Lower lobe of right lung (tissue), 2 donors: ENCODE measurements around the gene LTB4R. TPM values are rescaled to one million over a fixed set of nuclear protein-coding genes. Genes with fewer than 3 reads are reported as not detected.
A peak's percentile ranks its signal among the peaks of the same experiment; 100 is the strongest.

Source experiments
- ATAC-seq, 2 donors: fragments of 200-7000 bp; cut with Tn5 transposase; one replicate each; pipeline ENCODE4 v1.9.1; 2020 to 2022; ENCODE audit warnings: mild to moderate bottlenecking in 2 of 2, moderate library complexity in 2 of 2
- DNase-seq: peaks from one replicate; pipeline ENCODE4 v3.0.0-alpha.2; 2020
- H3K27ac ChIP-seq: fragments of 200-600 bp; one replicate; pipeline ENCODE4 v1.8.0; 2022
- H3K27me3 ChIP-seq: fragments of 200-600 bp; one replicate; pipeline ENCODE4 v1.8.0; 2022; ENCODE audit warnings: low read depth
- H3K36me3 ChIP-seq: fragments of 200-600 bp; one replicate; pipeline ENCODE4 v1.8.0; 2022; ENCODE audit warnings: mild to moderate bottlenecking
- H3K4me1 ChIP-seq: fragments of 200-600 bp; one replicate; pipeline ENCODE4 v1.8.0; 2022
- H3K4me3 ChIP-seq: fragments of 200-600 bp; one replicate; pipeline ENCODE4 v1.8.0; 2022; ENCODE audit warnings: mild to moderate bottlenecking
- H3K9me3 ChIP-seq: fragments of 200-600 bp; one replicate; pipeline ENCODE4 v1.8.0; 2022
- intact Hi-C: fragments of 100-400 bp; cut with DNase I; formaldehyde crosslinking; loops from one replicate; pipeline ENCODE4 v1.11.0; 2022
- total RNA-seq: library from RNA; stranded (reverse); fragmentation: NEBNext Ultra II Directional; extraction: Animal tissue kit (Norgen Biotek cat#: 25700); gene quantifications from one replicate; pipeline ENCODE4 v1.2.1, GENCODE V29; 2021
- TF ChIP-seq, protein P1 (sequence below): fragments of 200-600 bp; IDR thresholded peaks from one replicate; pipeline ENCODE4 v1.8.0; 2022; ENCODE audit warnings: antibody characterized with exemption, mild to moderate bottlenecking
- donor health status: DM: no; HTN: yes; CAD: no; lungs with severe emphysema.

The LTB4R gene
- total RNA-seq, 1 donor from 2014 or later, result 14.1 TPM

DNA sequence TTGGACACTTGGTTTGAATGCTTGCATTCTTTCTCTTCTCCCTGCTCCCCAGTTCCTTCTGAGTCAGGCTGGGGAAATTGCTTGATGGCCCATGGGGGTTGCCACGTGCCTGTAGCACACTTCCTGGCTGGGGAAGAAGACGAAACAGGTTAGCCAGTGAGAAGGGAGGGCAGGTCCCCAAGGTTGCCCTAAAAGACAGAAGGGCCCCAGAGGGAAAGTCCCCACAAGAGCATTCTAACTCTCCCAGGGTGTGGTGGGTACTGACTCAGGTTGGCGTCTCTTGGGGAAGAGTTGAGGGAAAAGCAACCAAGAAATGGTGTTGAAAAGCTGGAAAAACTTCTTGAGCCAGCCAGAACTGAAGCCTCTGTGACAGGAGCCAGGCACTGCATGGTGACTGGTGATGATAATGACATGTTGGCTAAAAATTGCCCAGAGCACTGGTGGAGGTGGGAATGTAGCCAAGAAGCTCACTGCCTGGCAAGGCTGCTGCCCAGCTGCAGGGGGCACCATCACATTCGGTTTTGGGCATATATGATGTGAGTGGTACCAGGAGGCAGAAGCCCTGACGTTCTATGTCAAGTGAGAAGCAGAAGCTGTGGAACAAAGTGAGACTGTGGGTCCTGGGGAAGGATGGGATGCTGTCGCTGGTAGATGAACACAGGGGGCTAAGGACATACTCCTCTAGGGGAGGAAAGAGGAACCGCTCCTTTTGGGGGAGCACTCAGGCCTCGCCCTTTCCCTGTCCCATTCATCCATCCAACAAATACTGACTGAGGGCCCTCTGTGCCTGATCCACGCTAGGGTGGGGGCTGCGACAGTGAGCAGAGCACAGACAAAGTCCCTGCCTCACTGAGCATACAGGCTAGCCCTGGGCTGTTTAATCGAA, 31.8 kb upstream of the LTB4R start:
- Histone ChIP-seq H3K4me3 (no peak overlapping the region), H3K27ac (no peak overlapping the region), H3K4me1 (peaks cover 68% of the 10 kb centered on the region), H3K36me3 (no peaks in the 10 kb centered on the region), H3K27me3 (no peaks in the 10 kb centered on the region), H3K9me3 (no peaks in the 10 kb centered on the region)
- ATAC-seq, result peak in 1 of 2 donors; percentile 13
- intact Hi-C loops, result no loop called here
- TF ChIP-seq, protein P1, sequence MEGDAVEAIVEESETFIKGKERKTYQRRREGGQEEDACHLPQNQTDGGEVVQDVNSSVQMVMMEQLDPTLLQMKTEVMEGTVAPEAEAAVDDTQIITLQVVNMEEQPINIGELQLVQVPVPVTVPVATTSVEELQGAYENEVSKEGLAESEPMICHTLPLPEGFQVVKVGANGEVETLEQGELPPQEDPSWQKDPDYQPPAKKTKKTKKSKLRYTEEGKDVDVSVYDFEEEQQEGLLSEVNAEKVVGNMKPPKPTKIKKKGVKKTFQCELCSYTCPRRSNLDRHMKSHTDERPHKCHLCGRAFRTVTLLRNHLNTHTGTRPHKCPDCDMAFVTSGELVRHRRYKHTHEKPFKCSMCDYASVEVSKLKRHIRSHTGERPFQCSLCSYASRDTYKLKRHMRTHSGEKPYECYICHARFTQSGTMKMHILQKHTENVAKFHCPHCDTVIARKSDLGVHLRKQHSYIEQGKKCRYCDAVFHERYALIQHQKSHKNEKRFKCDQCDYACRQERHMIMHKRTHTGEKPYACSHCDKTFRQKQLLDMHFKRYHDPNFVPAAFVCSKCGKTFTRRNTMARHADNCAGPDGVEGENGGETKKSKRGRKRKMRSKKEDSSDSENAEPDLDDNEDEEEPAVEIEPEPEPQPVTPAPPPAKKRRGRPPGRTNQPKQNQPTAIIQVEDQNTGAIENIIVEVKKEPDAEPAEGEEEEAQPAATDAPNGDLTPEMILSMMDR, result peak; percentile 25
- DNase-seq, result no peak

DNA sequence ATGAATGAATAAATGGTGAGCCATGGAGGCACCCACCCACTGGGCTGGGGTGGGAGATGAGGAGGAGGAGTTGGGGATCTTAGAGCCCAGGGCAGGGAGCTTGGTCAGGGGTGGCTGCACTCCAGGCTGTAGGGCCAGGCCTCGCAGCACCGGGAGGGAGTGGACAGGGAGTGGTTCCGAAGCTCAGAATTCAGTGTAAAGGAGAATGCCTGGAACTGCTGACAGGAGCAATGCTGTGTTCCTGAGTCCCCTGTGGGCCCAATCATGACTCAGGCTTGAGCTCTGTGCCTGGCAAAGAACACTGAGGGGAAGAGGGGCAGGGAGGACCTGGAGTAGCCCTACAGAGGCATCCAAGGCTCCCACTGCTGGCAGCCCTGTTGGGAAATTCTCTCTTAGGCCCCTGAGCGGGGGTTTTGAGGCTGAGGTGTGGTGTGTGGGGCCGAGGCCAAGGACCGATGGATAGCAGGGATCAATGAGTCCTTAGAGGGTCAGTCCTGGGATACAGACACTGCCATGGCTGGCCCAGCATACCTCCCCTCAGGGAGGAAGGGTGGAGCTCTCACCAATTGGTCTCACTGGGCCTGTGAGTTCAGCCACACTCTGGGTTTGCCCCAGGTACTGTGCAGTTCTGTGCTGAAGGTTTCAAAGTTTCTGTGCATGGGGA, 30.4 kb upstream of the LTB4R start:
- Histone ChIP-seq H3K4me3 (no peak overlapping the region), H3K4me1 (peaks cover 55% of the 10 kb centered on the region), H3K27me3 (no peaks in the 10 kb centered on the region), H3K9me3 (no peaks in the 10 kb centered on the region), H3K27ac (no peak overlapping the region), H3K36me3 (no peaks in the 10 kb centered on the region)
- DNase-seq (no peak), ATAC-seq (no peak)
- intact Hi-C loops, result no loop called here
- TF ChIP-seq, protein P1, result no peak

DNA sequence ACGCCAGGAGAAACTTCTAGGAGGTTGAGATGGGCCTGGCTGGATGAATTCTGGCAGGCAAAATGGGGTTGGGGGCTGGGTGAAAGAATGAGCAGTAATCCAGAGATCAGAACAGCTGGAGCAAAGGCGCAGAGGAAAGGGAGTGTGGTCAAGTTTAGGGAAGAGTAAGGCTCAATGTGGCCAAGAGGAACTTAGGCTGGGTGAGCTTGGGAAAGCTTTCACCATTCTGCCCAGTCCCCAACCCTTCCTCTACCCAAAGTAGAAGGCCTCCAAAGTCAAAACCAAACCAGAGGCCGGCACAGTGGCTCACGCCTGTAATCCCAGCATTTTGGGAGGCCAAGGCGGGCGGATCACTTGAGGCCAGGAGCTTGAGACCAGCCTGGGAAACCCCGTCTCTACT, 29.7 kb upstream of the LTB4R start:
- no peaks in the 10 kb centered on the region for H3K36me3 ChIP-seq
- peak in 1 of 2 donors; percentile 25 for ATAC-seq
- no peak overlapping the region for H3K4me3 ChIP-seq
- no peaks in the 10 kb centered on the region for H3K27me3 ChIP-seq
- H3K4me1 ChIP-seq, result peaks cover 48% of the 10 kb centered on the region
- H3K9me3 ChIP-seq, result no peaks in the 10 kb centered on the region
- H3K27ac ChIP-seq, result peak overlapping the region; percentile 53
- TF ChIP-seq, protein P1, result no peak
- DNase-seq, result no peak
- intact Hi-C loops, result no loop called here

GRCh38 chr14:24282736-24283135, 28.6 kb upstream of the LTB4R start:
- Histone ChIP-seq H3K4me1 (peaks cover 37% of the 10 kb centered on the region), H3K4me3 (no peak overlapping the region), H3K27me3 (no peaks in the 10 kb centered on the region), H3K27ac (peak overlapping the region; percentile 53), H3K9me3 (no peaks in the 10 kb centered on the region), H3K36me3 (no peaks in the 10 kb centered on the region)
- DNase-seq, result no peak
- ATAC-seq, result no peak
- TF ChIP-seq, protein P1, result no peak
- intact Hi-C loops, result no loop called here

DNA sequence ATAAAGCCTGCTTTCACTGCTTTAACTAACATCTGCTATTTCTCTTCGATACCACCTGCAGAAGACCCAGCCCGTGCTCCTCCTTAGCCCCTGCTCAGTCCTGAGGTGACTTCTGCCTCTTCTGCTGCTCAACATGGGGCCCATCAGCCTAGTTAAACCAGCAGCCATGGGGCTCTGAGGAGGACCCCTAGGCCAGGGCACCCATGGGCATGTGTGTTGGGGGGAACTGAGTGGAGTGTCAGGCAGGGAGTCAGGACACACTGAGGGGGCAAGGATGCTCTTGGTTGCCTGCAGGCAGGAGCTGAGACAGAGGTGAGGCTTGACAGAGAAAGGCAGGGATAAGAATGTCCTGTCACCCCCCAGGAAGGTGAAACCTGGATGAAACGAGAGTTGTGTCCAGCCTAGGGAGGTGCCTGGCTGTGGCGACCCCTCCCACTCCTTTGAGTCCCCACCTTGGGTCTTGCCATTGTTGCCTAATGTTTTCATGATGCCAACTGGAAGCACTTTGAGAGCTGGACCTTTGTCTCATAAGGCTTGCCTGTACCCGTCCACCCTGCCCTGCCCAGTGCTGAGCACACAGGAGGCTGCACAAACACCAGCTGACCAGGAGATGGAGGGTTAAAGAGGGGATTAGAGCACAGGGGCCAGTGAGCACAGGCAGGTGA, 27.4 kb upstream of the LTB4R start:
- no peaks in the 10 kb centered on the region for H3K9me3 ChIP-seq
- intact Hi-C loops, result no loop called here
- no peak overlapping the region for H3K27ac ChIP-seq
- TF ChIP-seq, protein P1, result no peak
- no peak for ATAC-seq
- no peak for DNase-seq
- no peak overlapping the region for H3K4me3 ChIP-seq
- H3K27me3 ChIP-seq, result no peaks in the 10 kb centered on the region
- H3K4me1 ChIP-seq, result peaks cover 28% of the 10 kb centered on the region
- no peaks in the 10 kb centered on the region for H3K36me3 ChIP-seq
